H1 (cell line): ENCODE measurements around the gene ERMARD. TPM values are rescaled to one million over a fixed set of nuclear protein-coding genes. Genes with fewer than 3 reads are reported as not detected.
A peak's percentile ranks its signal among the peaks of the same experiment; 100 is the strongest.

Experiments used
- CTCF ChIA-PET: fragments of 300-600 bp; sonication (Branson Sonifier 250); formaldehyde crosslinking; loops from one replicate; lab custom pipeline; 2021; ENCODE audit not compliant: partially characterized antibody; lab: Charles Lee
- POLR2A ChIA-PET: fragments of 300-600 bp; sonication (Branson Sonifier 250); formaldehyde crosslinking; loops from one replicate; lab custom pipeline; 2021; ENCODE audit warnings: inconsistent platforms; ENCODE audit not compliant: partially characterized antibody; lab: Charles Lee
- DNase-seq, 2 experiments: peaks; one replicate each; pipeline versions ENCODE4 v3.0.0 to v3.0.0-alpha.2; 2010 to 2022; ENCODE audit warnings: low spot score in 2 of 2, low read depth in 1 of 2, mixed read lengths in 1 of 2
- FAIRE-seq: peaks from 2 replicates; lab custom pipeline; 2011; peaks lifted over from hg19 to GRCh38; lab: Jason Lieb, UNC
- H2AFZ ChIP-seq: 2 replicates; pipeline ENCODE4 v1.8.1; 2012; ENCODE audit warnings: low read length, inconsistent platforms
- H2AK5ac ChIP-seq: 2 replicates; pipeline ENCODE4 v1.6.1; 2013; ENCODE audit warnings: low read depth, low read length
- H2BK120ac ChIP-seq: replicated peaks from 2 replicates; pipeline ENCODE3; 2013; ENCODE audit warnings: low read depth, low read length, inconsistent platforms
- H2BK12ac ChIP-seq: 2 replicates; pipeline ENCODE4 v1.6.1; 2013; ENCODE audit warnings: low read depth, low read length
- H2BK15ac ChIP-seq: 2 replicates; pipeline ENCODE4 v1.6.1; 2013; ENCODE audit warnings: low read length
- H2BK20ac ChIP-seq: 2 replicates; pipeline ENCODE4 v1.6.1; 2013; ENCODE audit warnings: low read length
- H2BK5ac ChIP-seq: 2 replicates; pipeline ENCODE4 v1.6.1; 2013; ENCODE audit warnings: low read depth, low read length
- H3K14ac ChIP-seq: 2 replicates; pipeline ENCODE4 v1.6.1; 2013; ENCODE audit warnings: inconsistent platforms; ENCODE audit not compliant: insufficient read length
- H3K18ac ChIP-seq: 2 replicates; pipeline ENCODE4 v1.6.1; 2013; ENCODE audit warnings: low read length; ENCODE audit errors: extremely low read depth
- H3K23ac ChIP-seq: 2 replicates; pipeline ENCODE4 v1.6.1; 2013; ENCODE audit warnings: inconsistent platforms; ENCODE audit not compliant: insufficient read length
- H3K23me2 ChIP-seq: 2 replicates; pipeline ENCODE4 v1.6.1; 2013; ENCODE audit warnings: low read depth, low read length
- H3K27ac ChIP-seq: 2 replicates; pipeline ENCODE4 v1.6.1; 2011; ENCODE audit warnings: low read depth, low read length, inconsistent platforms
- H3K27me3 ChIP-seq, 4 experiments: replicated peaks in 1 of 4; 1 replicate in 1 of 4; 2 replicates in 3 of 4; pipeline versions ENCODE4 v1.6.1 to v1.8.1; 2011 to 2013; ENCODE audit warnings: low read length in 3 of 4, mild to moderate bottlenecking in 3 of 4, inconsistent platforms in 2 of 4, mixed read lengths in 2 of 4, moderate library complexity in 1 of 4; ENCODE audit not compliant: control insufficient read depth in 3 of 4, insufficient read depth in 3 of 4; ENCODE audit errors: extremely low read depth in 1 of 4
- H3K36me3 ChIP-seq, 4 experiments: 2 replicates each; pipeline versions ENCODE4 v1.6.1 to v1.8.1; 2011 to 2013; ENCODE audit warnings: mild to moderate bottlenecking in 4 of 4, low read length in 3 of 4, moderate library complexity in 2 of 4, control low read depth in 1 of 4, inconsistent platforms in 1 of 4; ENCODE audit not compliant: insufficient read depth in 4 of 4, control insufficient read depth in 2 of 4
- H3K4ac ChIP-seq: replicated peaks from 2 replicates; pipeline ENCODE3; 2013; ENCODE audit warnings: low read length, low read depth, mixed read lengths, inconsistent platforms; ENCODE audit not compliant: insufficient read length
- H3K4me1 ChIP-seq, 4 experiments: replicated peaks in 1 of 4; 1 replicate in 1 of 4; 2 replicates in 3 of 4; pipeline versions ENCODE4 v1.6.1 to v1.8.1; 2011 to 2013; ENCODE audit warnings: low read length in 3 of 4, inconsistent platforms in 2 of 4, mixed read lengths in 1 of 4; ENCODE audit not compliant: insufficient read depth in 4 of 4, control insufficient read depth in 3 of 4
- H3K4me2 ChIP-seq, 2 experiments: 2 replicates each; pipeline versions ENCODE4 v1.6.1 to v1.8.1; 2011 to 2013; ENCODE audit warnings: low read depth in 2 of 2, low read length in 2 of 2, control low read depth in 1 of 2, inconsistent platforms in 1 of 2, mild to moderate bottlenecking in 1 of 2; ENCODE audit not compliant: insufficient read depth in 1 of 2
- H3K4me3 ChIP-seq, 4 experiments: fragments of 200-600, 300-600 bp in 1 of 4; sonication (generic), shearing (Covaris generic), sonication (Bioruptor Twin) in 1 of 4; 2 replicates each; pipeline versions ENCODE4 v1.5.1 to v1.8.1; 2011 to 2016; ENCODE audit warnings: low read length in 4 of 4, low read depth in 3 of 4, control low read depth in 2 of 4, inconsistent platforms in 2 of 4, mild to moderate bottlenecking in 2 of 4, mixed read lengths in 1 of 4, moderate library complexity in 1 of 4; ENCODE audit not compliant: insufficient read depth in 2 of 4; ENCODE audit errors: extremely low read depth in 1 of 4
- H3K56ac ChIP-seq: replicated peaks from 2 replicates; pipeline ENCODE3; 2013; ENCODE audit warnings: low read depth, mild to moderate bottlenecking, mixed read lengths, low read length, inconsistent platforms; ENCODE audit not compliant: insufficient read length
- H3K79me1 ChIP-seq: 2 replicates; pipeline ENCODE4 v1.6.1; 2013; ENCODE audit warnings: low read depth, low read length, control low read depth
- H3K79me2 ChIP-seq, 2 experiments: 2 replicates each; pipeline versions ENCODE4 v1.6.1 to v1.8.1; 2012 to 2013; ENCODE audit warnings: low read length in 2 of 2, mild to moderate bottlenecking in 2 of 2, inconsistent platforms in 1 of 2; ENCODE audit not compliant: insufficient read depth in 2 of 2, control insufficient read depth in 1 of 2
- H3K9ac ChIP-seq, 4 experiments: replicated peaks in 1 of 4; 1 replicate in 1 of 4; 2 replicates in 3 of 4; pipeline versions ENCODE4 v1.6.1 to v1.8.1; 2011 to 2013; ENCODE audit warnings: low read depth in 3 of 4, low read length in 3 of 4, control low read depth in 2 of 4, mild to moderate bottlenecking in 2 of 4, moderate library complexity in 2 of 4, inconsistent platforms in 1 of 4; ENCODE audit errors: extremely low read depth in 1 of 4
- H3K9me3 ChIP-seq, 2 experiments: 2 replicates each; pipeline versions ENCODE4 v1.6.1 to v1.8.1; 2012 to 2013; ENCODE audit warnings: mild to moderate bottlenecking in 2 of 2, moderate library complexity in 2 of 2, control low read depth in 1 of 2, inconsistent platforms in 1 of 2, low read depth in 1 of 2, low read length in 1 of 2, mixed read lengths in 1 of 2; ENCODE audit not compliant: insufficient read depth in 2 of 2
- H4K20me1 ChIP-seq, 2 experiments: replicated peaks in 1 of 2; 2 replicates each; pipeline versions ENCODE3 to v1.8.1; 2011 to 2013; ENCODE audit warnings: inconsistent platforms in 2 of 2, low read length in 2 of 2, mild to moderate bottlenecking in 1 of 2; ENCODE audit not compliant: insufficient read depth in 2 of 2, control insufficient read depth in 1 of 2
- H4K5ac ChIP-seq: 2 replicates; pipeline ENCODE4 v1.6.1; 2013; ENCODE audit warnings: low read length, low read depth, mixed read lengths, inconsistent platforms; ENCODE audit not compliant: insufficient read length
- H4K8ac ChIP-seq: 2 replicates; pipeline ENCODE4 v1.8.0; 2013; ENCODE audit warnings: mild to moderate bottlenecking, moderate library complexity, low read length, inconsistent platforms; ENCODE audit not compliant: insufficient read depth; ENCODE audit errors: extremely low read depth
- H4K91ac ChIP-seq: replicated peaks from 2 replicates; pipeline ENCODE3; 2013; ENCODE audit warnings: low read length, mixed read lengths, inconsistent platforms; ENCODE audit not compliant: insufficient read length
- CTCF ChIP-seq, 3 experiments: IDR thresholded peaks; 1 replicate in 2 of 3; 2 replicates in 1 of 3; pipeline versions ENCODE4 v1.5.1 to v1.6.1; 2011; ENCODE audit warnings: low read length in 3 of 3, mild to moderate bottlenecking in 3 of 3, inconsistent platforms in 2 of 3, low read depth in 1 of 3, moderate library complexity in 1 of 3; ENCODE audit not compliant: insufficient read depth in 1 of 3; ENCODE audit errors: control extremely low read depth in 1 of 3
- HDAC6 ChIP-seq: IDR thresholded peaks from one replicate; pipeline ENCODE4 v1.7.1; 2012; ENCODE audit warnings: low read depth, mild to moderate bottlenecking, inconsistent platforms, low read length, moderate library complexity
- JUN ChIP-seq: IDR thresholded peaks from 2 replicates; pipeline ENCODE4 v1.6.1; 2011; ENCODE audit warnings: low read depth, mild to moderate bottlenecking, improper control_type of control experiment, low read length
- KDM1A ChIP-seq: fragments of 200-600, 300-600 bp; sonication (generic); IDR thresholded peaks from 2 replicates; pipeline ENCODE4 v1.7.1; 2016; ENCODE audit warnings: mild to moderate bottlenecking, low read length, borderline replicate concordance
- MAX ChIP-seq: IDR thresholded peaks from 2 replicates; pipeline ENCODE4 v1.6.1; 2012; ENCODE audit warnings: inconsistent platforms
- WGBS, 2 experiments: shearing (Covaris generic) in 1 of 2; methylation state at CpG; one replicate each; pipeline versions ENCODE4 v1.1.6 to v1.1.7; 2013 to 2015; ENCODE audit warnings: low lambda C conversion rate in 2 of 2, mixed read lengths in 2 of 2, inconsistent platforms in 1 of 2, low coverage in 1 of 2, missing lambda C conversion rate in 1 of 2; ENCODE audit not compliant: insufficient replicate concordance in 2 of 2, insufficient coverage in 1 of 2, insufficient read length in 1 of 2; ENCODE audit errors: extremely low coverage in 1 of 2, missing lambda C conversion rate in 1 of 2; 5-methylcytosine and 5-hydroxymethylcytosine counted together
- polyA plus RNA-seq, 7 experiments: library from polyadenylated mRNA; depleted of rRNA in 3 of 7; stranded (reverse) in 5 of 7; unstranded in 2 of 7; fragments of >200 nt in 5 of 7; fragments of 200-250 nt in 2 of 7; gene quantifications; 1 replicate in 5 of 7; 2 replicates in 1 of 7; 4 replicates in 1 of 7; pipeline versions ENCODE4 v1.2.1 to v1.2.3, GENCODE V29; 2011 to 2013; ENCODE audit warnings: missing spikeins in 2 of 7, mixed read lengths in 2 of 7
- total RNA-seq: library from RNA; stranded (reverse); fragmentation: NEBNext Ultra II Directional; extraction: Animal tissue kit (Norgen Biotek cat#: 25700); gene quantifications from 2 replicates; pipeline ENCODE4 v1.2.1, GENCODE V29; 2021

ERMARD gene
- total and polyA plus RNA-seq, 2 of the 8 experiments (the other 6 are each of a cell fraction or from before 2014, with no cell fraction given) = 12.2 to 25.6 TPM

- Histone ChIP-seq H3K4me3 (no peak overlapping the region), H3K4me1 (peaks cover 0 to 12% (median 4%) of the 10 kb centered on the region in 4 experiments; a peak in 5 of 7 replicates), H4K91ac (no peak overlapping the region), H2BK5ac (no peak overlapping the region), H3K23ac (no peak overlapping the region), H3K79me2 (no peaks in the 10 kb centered on the region), H3K36me3 (no peaks in the 10 kb centered on the region), H2BK20ac (no peak overlapping the region), H3K23me2 (no peaks in the 10 kb centered on the region; the same call in 1 of the 2 replicates)
- CTCF ChIA-PET = interaction anchor here (1.2 to 1.5 kb wide), 2 partner anchors 10 to 45 kb away, joined by 4 read pairs; no protein-coding TSS in a partner anchor
- WGBS, 2 experiments = 72% methylated on average over 5 of the region's 5 CpGs; no CpG with 5 or more reads in 1 of the 2 experiments
- TF ChIP-seq JUN = no peak
- no peak for TF ChIP-seq HDAC6
- no peak for TF ChIP-seq KDM1A
- no peak for TF ChIP-seq MAX
- TF ChIP-seq CTCF (IDR thresholded peaks at IDR 0.05; ENCODE audit: control extremely low read depth in 1 of 3, insufficient read depth in 1 of 3, low read depth in 1 of 3, low read length in 3 of 3) = no peak
- TF ChIP-seq, all 59 proteins: peak for 0
- Histone ChIP-seq H2AK5ac (no peak overlapping the region), H3K27ac (no peak overlapping the region), H4K8ac (no peak overlapping the region), H3K56ac (no peak overlapping the region), H2BK15ac (no peak overlapping the region), H3K14ac (no peak overlapping the region), H3K4ac (no peak overlapping the region), H2AFZ (no peak overlapping the region), H3K9me3 (no peaks in the 10 kb centered on the region), H3K27me3 (peaks cover 0 to 12% (median 4%) of the 10 kb centered on the region in 4 experiments; a peak in 4 of 7 replicates), H2BK120ac (no peak overlapping the region), H4K5ac (no peak overlapping the region), H2BK12ac (no peak overlapping the region), H3K4me2 (no peak overlapping the region), H3K18ac (no peak overlapping the region), H3K79me1 (no peaks in the 10 kb centered on the region), H4K20me1 (peaks cover 0 to 2% of the 10 kb centered on the region in 2 experiments), H3K9ac (no peak overlapping the region)
- FAIRE-seq = no peak
- POLR2A ChIA-PET = interaction anchor here (1.1 kb wide), 1 partner anchor 15 kb away, joined by 4 read pairs; no protein-coding TSS in a partner anchor
- DNase-seq = peak in 1 of 2 experiments; percentile 38
Observed at GRCh38 chr6:169786349-169786748, 34.9 kb downstream of the ERMARD start.
